Type B pancreatic cell (in vitro differentiated cells): Measurements from ENCODE around the gene NAT9. TPM values are rescaled to one million over a fixed set of nuclear protein-coding genes. Genes with fewer than 3 reads are reported as not detected.
A peak's percentile ranks its signal among the peaks of the same experiment; 100 is the strongest.

ENCODE experiments used
- DNase-seq: peaks from one replicate; pipeline ENCODE4 v3.0.0; 2021; ENCODE audit warnings: mixed read lengths; ENCODE audit not compliant: unreplicated experiment; ENCODE audit errors: extremely low spot score
- H3K27ac Mint-ChIP-seq: 2 replicates; pipeline ENCODE4 v1.8.0; 2021; ENCODE audit warnings: mild to moderate bottlenecking, mixed read lengths
- H3K27me3 Mint-ChIP-seq: 2 replicates; pipeline ENCODE4 v1.8.0; 2021; ENCODE audit warnings: mixed read lengths
- H3K36me3 Mint-ChIP-seq: 2 replicates; pipeline ENCODE4 v1.8.0; 2021; ENCODE audit warnings: mixed read lengths
- H3K4me1 Mint-ChIP-seq: one replicate; pipeline ENCODE4 v1.8.0; 2021; ENCODE audit warnings: mixed read lengths; ENCODE audit not compliant: unreplicated experiment
- H3K4me3 Mint-ChIP-seq: 2 replicates; pipeline ENCODE4 v1.8.0; 2021; ENCODE audit warnings: mild to moderate bottlenecking, mixed read lengths
- H3K9me3 Mint-ChIP-seq: 2 replicates; pipeline ENCODE4 v1.8.0; 2021; ENCODE audit warnings: mixed read lengths
- CTCF ChIP-seq: fragments of 200-600 bp; sonication (generic); conservative IDR thresholded peaks from 2 replicates; pipeline ENCODE4 v1.5.0; 2021; ENCODE audit warnings: antibody characterized with exemption, mild to moderate bottlenecking
- total RNA-seq: library from RNA; stranded (reverse); gene quantifications from 2 replicates; pipeline ENCODE4 v1.2.1, GENCODE V29; 2021; ENCODE audit warnings: low replicate concordance

The NAT9 gene
- total RNA-seq, 1 donor from 2014 or later, result 67.2 TPM

- Mint-ChIP-seq H3K27me3 (no peaks in the 10 kb centered on the region), H3K27ac (no peak overlapping the region), H3K4me3 (no peak overlapping the region), H3K4me1 (peaks cover 23% of the 10 kb centered on the region), H3K9me3 (no peaks in the 10 kb centered on the region), H3K36me3 (peaks cover 9% of the 10 kb centered on the region)
- DNase-seq, result no peak
- TF ChIP-seq CTCF, result peak; percentile 63
Measured at GRCh38 chr17:74780443-74781238, 4.5 kb upstream of the NAT9 start.

- no peaks in the 10 kb centered on the region for H3K9me3 Mint-ChIP-seq
- no peaks in the 10 kb centered on the region for H3K27me3 Mint-ChIP-seq
- TF ChIP-seq CTCF, result no peak
- no peak for DNase-seq
- H3K4me3 Mint-ChIP-seq, result no peak overlapping the region
- peaks cover 25% of the 10 kb centered on the region for H3K4me1 Mint-ChIP-seq
- H3K27ac Mint-ChIP-seq, result no peak overlapping the region
- H3K36me3 Mint-ChIP-seq, result peaks cover 9% of the 10 kb centered on the region
Measured at GRCh38 chr17:74779948-74780400, 3.8 kb upstream of the NAT9 start.

- Mint-ChIP-seq H3K36me3 (peaks cover 9% of the 10 kb centered on the region), H3K4me3 (no peak overlapping the region), H3K9me3 (no peaks in the 10 kb centered on the region), H3K27ac (no peak overlapping the region), H3K27me3 (no peaks in the 10 kb centered on the region), H3K4me1 (peaks cover 23% of the 10 kb centered on the region)
- TF ChIP-seq CTCF, result no peak
- DNase-seq, result no peak
Measured at GRCh38 chr17:74779501-74779900, 3.4 kb upstream of the NAT9 start.

- no peaks in the 10 kb centered on the region for H3K27me3 Mint-ChIP-seq
- peak overlapping the region; percentile 39 for H3K4me3 Mint-ChIP-seq
- no peak overlapping the region for H3K27ac Mint-ChIP-seq
- H3K36me3 Mint-ChIP-seq, result peaks cover 7% of the 10 kb centered on the region
- no peak for DNase-seq
- no peaks in the 10 kb centered on the region for H3K9me3 Mint-ChIP-seq
- TF ChIP-seq CTCF, result no peak
- H3K4me1 Mint-ChIP-seq, result peaks cover 21% of the 10 kb centered on the region
Measured at GRCh38 chr17:74778960-74779359, 2.8 kb upstream of the NAT9 start.

GRCh38 chr17:74777901-74778515 is 1.9 kb upstream of the NAT9 start:
- Mint-ChIP-seq H3K9me3 (no peaks in the 10 kb centered on the region), H3K27ac (peak overlapping the region; percentile 63), H3K4me3 (peak overlapping the region; percentile 73), H3K27me3 (no peaks in the 10 kb centered on the region), H3K4me1 (peaks cover 22% of the 10 kb centered on the region), H3K36me3 (peaks cover 11% of the 10 kb centered on the region)
- DNase-seq, result no peak
- TF ChIP-seq CTCF, result no peak
